ENCODE results near the gene HAND1. TPM values are rescaled to one million over a fixed set of nuclear protein-coding genes. Genes with fewer than 3 reads are reported as not detected.

HAND1 gene
- total RNA-seq, 1 donor from 2014 or later: not detected

GRCh38 chr5:154475591-154476353 lies 2.3 kb downstream of the HAND1 start:
- TF ChIP-seq, protein P1, sequence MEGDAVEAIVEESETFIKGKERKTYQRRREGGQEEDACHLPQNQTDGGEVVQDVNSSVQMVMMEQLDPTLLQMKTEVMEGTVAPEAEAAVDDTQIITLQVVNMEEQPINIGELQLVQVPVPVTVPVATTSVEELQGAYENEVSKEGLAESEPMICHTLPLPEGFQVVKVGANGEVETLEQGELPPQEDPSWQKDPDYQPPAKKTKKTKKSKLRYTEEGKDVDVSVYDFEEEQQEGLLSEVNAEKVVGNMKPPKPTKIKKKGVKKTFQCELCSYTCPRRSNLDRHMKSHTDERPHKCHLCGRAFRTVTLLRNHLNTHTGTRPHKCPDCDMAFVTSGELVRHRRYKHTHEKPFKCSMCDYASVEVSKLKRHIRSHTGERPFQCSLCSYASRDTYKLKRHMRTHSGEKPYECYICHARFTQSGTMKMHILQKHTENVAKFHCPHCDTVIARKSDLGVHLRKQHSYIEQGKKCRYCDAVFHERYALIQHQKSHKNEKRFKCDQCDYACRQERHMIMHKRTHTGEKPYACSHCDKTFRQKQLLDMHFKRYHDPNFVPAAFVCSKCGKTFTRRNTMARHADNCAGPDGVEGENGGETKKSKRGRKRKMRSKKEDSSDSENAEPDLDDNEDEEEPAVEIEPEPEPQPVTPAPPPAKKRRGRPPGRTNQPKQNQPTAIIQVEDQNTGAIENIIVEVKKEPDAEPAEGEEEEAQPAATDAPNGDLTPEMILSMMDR (conservative IDR thresholded peaks at IDR 0.05; ENCODE audit: low read depth, low read length): no peak
- H3K4me3 ChIP-seq (ENCODE audit: low read depth, low read length): no peak overlapping the region
- DNase-seq (ENCODE audit: low read depth): no peak

DNA sequence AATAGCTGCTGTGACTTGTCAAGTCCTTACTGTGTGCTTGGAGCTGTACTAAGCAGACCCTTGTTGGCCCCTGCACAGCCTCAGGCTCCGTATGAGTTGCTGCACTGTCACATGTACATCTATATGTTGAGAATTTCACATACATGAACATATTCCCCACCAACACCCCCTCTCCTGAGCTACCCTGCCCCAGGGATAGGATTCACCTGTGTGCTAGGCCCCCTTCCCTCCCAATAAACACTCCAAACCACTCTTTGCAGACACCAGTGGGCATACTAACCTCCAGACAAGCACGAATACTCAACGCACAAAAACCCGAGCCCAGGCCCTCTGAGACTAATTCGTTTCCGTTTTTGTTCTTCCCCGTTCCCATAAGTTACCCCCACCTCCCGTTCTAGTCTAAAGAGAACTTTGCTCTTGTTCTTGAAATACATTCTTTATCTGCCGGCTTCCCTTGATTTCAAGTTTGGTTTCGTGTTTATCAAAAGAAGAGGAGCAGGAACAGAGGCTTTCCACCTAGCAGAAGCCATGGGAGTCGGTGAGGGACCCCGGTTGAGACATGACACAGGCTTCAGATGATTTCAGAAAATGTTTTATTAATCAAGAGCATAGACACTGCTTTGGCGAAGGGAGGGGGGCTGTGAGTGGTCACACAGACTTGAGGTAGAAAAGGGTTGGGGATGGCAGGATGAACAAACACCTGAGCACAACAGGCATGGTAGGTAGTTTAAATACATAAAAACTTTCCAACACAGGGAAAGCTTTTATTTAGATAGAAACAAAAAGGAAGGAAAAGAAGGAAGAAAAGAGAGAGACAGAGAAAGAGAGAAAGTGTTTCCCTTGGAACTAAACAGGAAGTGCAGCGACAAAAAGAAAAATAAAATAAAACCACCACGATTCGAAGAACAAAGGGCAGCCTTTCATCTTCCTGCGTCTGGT lies 3.4 kb downstream of the HAND1 start:
- no peak for DNase-seq (ENCODE audit: low read depth)
- H3K4me3 ChIP-seq (ENCODE audit: low read depth, low read length): no peak overlapping the region
- TF ChIP-seq, protein P1 (conservative IDR thresholded peaks at IDR 0.05; ENCODE audit: low read depth, low read length): no peak

DNA sequence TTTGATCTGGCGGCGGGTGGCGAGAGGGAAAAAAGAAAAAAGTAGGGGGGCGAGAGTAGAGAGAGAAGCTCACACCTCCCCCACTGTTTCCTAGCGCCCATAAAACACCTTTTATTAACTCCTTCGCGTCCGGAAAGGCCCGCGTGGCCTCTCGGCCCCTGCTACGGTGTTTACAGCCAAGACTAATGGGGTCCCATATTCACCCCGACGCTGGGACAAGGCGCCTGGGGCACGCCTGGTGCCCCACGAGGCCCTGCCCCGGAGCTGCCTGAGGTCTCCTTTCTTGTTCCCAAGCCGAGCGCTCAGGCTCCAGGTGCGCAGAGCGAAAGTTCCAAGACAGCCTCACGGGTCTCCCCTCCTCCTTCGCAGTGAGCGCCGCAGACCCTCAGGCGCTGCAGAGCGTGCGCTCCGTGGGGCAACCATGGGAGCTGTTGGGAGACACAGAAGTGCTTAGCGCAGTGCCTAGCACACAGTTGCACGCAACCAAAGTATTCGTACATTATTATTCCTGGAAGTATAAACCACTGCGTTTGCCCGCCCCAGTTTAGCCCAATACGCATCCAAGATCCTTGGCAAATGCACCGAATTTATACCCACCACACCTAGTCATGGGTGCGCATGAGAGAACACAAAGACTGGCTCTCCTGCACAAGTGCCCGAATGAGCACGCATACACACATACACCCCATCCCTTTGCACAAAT lies 4.3 kb downstream of the HAND1 start:
- DNase-seq (ENCODE audit: low read depth): no peak
- no peak overlapping the region for H3K4me3 ChIP-seq (ENCODE audit: low read depth, low read length)
- TF ChIP-seq, protein P1 (conservative IDR thresholded peaks at IDR 0.05; ENCODE audit: low read depth, low read length): no peak

DNA sequence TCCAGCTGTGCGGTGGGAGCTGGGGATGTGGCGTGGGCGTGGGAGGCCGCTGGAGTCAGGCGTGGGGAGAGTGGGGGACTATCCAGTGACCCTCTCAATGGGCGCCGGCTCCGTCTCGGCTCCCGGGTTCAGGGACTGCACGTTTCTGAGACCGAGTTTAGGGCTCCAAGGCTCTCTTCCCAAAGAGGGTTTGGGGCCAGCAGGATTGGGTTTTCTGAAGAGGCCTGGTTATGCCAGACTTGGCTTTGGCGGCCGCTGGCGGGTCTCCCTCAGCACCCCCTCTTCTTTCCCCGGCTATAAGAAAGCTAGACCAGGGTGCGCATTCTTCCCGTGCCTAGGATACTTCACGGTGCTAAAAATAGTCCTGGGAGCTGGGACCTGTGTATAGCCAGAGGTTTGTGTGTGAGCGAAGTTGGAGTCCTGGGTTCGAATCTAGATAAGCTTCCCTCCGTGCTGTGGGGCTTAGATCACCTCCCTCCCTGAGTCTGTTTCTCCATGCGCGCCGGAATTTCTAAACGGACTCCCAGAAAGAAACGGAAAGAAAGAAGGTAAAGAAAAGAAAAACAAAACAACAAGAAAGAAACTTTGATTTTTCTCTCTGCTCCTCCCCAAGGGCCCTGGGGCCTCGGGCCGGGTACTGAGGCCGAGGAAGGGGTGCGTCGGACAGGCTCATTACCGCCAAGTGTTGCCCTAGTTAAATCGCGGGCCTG lies 5.0 kb downstream of the HAND1 start:
- DNase-seq (ENCODE audit: low read depth): no peak
- TF ChIP-seq, protein P1 (conservative IDR thresholded peaks at IDR 0.05; ENCODE audit: low read depth, low read length): no peak
- H3K4me3 ChIP-seq (ENCODE audit: low read depth, low read length): no peak overlapping the region

DNA sequence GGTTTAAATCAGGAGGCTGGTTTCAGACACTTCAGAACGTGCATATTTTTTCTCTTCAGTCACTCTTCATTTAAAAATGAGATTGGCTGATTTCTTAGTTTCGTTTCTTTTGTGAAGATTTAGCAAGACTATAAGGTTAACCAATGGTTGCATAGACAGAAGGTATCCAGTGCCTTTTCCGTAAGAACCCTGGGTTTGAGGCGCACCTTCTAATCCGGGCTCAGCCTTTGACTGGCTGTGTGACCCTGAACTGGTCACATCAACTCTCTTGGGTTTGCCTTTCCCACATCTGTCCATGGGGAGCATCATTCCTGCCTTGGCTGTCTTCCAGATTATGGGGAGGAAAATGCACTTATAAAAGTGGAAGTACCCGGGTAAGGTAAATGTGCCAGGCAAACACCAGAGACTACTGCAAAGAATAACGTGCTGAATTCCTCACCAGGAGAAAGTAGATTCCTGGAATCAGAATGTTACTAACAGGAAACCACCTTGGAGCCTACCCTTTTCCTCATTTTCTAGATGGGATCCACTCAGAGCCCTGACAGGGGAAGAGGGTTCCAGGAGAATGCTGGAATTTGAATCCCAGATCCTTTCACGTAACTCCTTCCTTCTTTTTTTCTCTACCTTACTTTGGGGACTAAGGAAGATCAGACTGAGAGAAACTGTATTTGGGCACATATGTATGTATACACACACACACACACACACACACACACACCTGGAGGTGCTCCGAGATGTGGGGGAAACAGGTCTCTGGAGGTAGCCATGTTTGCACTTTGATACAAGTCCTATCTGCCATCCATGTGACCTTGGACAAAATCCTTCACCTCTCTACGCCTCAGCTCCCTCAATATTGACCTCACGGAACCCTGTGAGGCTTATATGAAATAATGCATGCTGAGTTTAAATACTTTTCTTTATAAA lies 6.8 kb downstream of the HAND1 start:
- TF ChIP-seq, protein P1 (conservative IDR thresholded peaks at IDR 0.05; ENCODE audit: low read depth, low read length): no peak
- H3K4me3 ChIP-seq (ENCODE audit: low read depth, low read length): no peak overlapping the region
- no peak for DNase-seq (ENCODE audit: low read depth)
